ENCODE data around the gene SAP30L.

Gene SAP30L

GRCh38 chr5:154509784-154510555 is 64.2 kb downstream of the SAP30L start:
- no peak for DNase-seq (ENCODE audit: low read depth)
